BJ (cell line): ENCODE data around the gene CCDC70. TPM values are rescaled to one million over a fixed set of nuclear protein-coding genes. Genes with fewer than 3 reads are reported as not detected.

Source experiments
- CTCF ChIA-PET: fragments of 350-600 bp; formaldehyde crosslinking; extraction: SDS; loops from one replicate; lab custom pipeline; 2021; ENCODE audit warnings: antibody characterized with exemption, inconsistent platforms; lab: Yijun Ruan, JAX
- POLR2A ChIA-PET: fragments of 300-600 bp; sonication (Branson Sonifier 250); formaldehyde crosslinking; extraction: SDS; loops from one replicate; lab custom pipeline; 2021; ENCODE audit warnings: antibody characterized with exemption; lab: Charles Lee
- DNase-seq: peaks from one replicate; pipeline ENCODE4 v3.0.0-alpha.2; 2011; ENCODE audit warnings: low read depth
- H3K27me3 ChIP-seq: 2 replicates; pipeline ENCODE4 v1.6.0; 2011; ENCODE audit warnings: low read length; ENCODE audit not compliant: control insufficient read depth, insufficient read depth
- H3K36me3 ChIP-seq: 2 replicates; pipeline ENCODE4 v1.5.1; 2011; ENCODE audit warnings: low read length; ENCODE audit not compliant: control insufficient read depth, insufficient read depth
- H3K4me3 ChIP-seq: 2 replicates; pipeline ENCODE4 v1.5.1; 2011; ENCODE audit warnings: low read depth, mild to moderate bottlenecking, control low read depth, low read length
- CTCF ChIP-seq: IDR thresholded peaks from 2 replicates; pipeline ENCODE4 v1.5.1; 2011; ENCODE audit warnings: low read depth, mild to moderate bottlenecking, control low read depth, inconsistent platforms, low read length, moderate library complexity; ENCODE audit not compliant: insufficient read depth
- polyA plus RNA-seq: library from polyadenylated mRNA; depleted of rRNA; stranded (reverse); fragments of >200 nt; gene quantifications from 2 replicates; pipeline ENCODE4 v1.2.3, GENCODE V29; 2011

CCDC70 gene
- polyA plus RNA-seq, 1 experiment: not detected

- ChIA-PET POLR2A (no interaction called here), CTCF (interaction anchor here (1.0 to 4.8 kb wide), 8 partner anchors 10 to 668 kb away, joined by 3 to 42 read pairs (median 12); partner anchors contain the start of gene NEK5)
- Histone ChIP-seq H3K4me3 (no peak overlapping the region), H3K27me3 (peaks cover 20% of the 10 kb centered on the region), H3K36me3 (no peaks in the 10 kb centered on the region)
- no peak for DNase-seq
- no peak for TF ChIP-seq CTCF
Measured at GRCh38 chr13:51816604-51817249, 45.0 kb upstream of the CCDC70 start.

GRCh38 chr13:51817717-51818116 is 44.1 kb upstream of the CCDC70 start:
- POLR2A ChIA-PET: no interaction called here
- H3K27me3 ChIP-seq: peaks cover 21% of the 10 kb centered on the region
- H3K36me3 ChIP-seq: no peaks in the 10 kb centered on the region
- DNase-seq: no peak
- H3K4me3 ChIP-seq: no peak overlapping the region
- no peak for TF ChIP-seq CTCF
- CTCF ChIA-PET: no interaction called here

- no peak for DNase-seq
- Histone ChIP-seq H3K27me3 (peaks cover 21% of the 10 kb centered on the region), H3K36me3 (no peaks in the 10 kb centered on the region), H3K4me3 (no peak overlapping the region)
- ChIA-PET CTCF (no interaction called here), POLR2A (no interaction called here)
- no peak for TF ChIP-seq CTCF
Measured at GRCh38 chr13:51818276-51818675, 43.5 kb upstream of the CCDC70 start.

- POLR2A ChIA-PET: no interaction called here
- Histone ChIP-seq H3K4me3 (no peak overlapping the region), H3K36me3 (no peaks in the 10 kb centered on the region), H3K27me3 (peaks cover 21% of the 10 kb centered on the region)
- CTCF ChIA-PET: no interaction called here
- no peak for DNase-seq
- no peak for TF ChIP-seq CTCF
Measured at GRCh38 chr13:51818781-51819511, 42.8 kb upstream of the CCDC70 start.

- no peaks in the 10 kb centered on the region for H3K36me3 ChIP-seq
- no peak overlapping the region for H3K4me3 ChIP-seq
- no peak for TF ChIP-seq CTCF
- H3K27me3 ChIP-seq: peaks cover 21% of the 10 kb centered on the region
- ChIA-PET POLR2A (no interaction called here), CTCF (interaction anchor here (0.9 kb wide), 1 partner anchor 449 kb away, joined by 3 read pairs; no protein-coding TSS in a partner anchor)
- DNase-seq: no peak
Measured at GRCh38 chr13:51819544-51819943, 42.2 kb upstream of the CCDC70 start.
